GM21825 (cell line): ENCODE results near the gene CUL5.
"Not testable (repeated sequence)": the region's sequence is repeated elsewhere in the genome, so short reads cannot be mapped to it uniquely, and the experiment has no call there.

Source experiments
- ATAC-seq: cut with Tn5 transposase; IDR thresholded peaks from one replicate; pipeline ENCODE4 v1.9.1; 2021; ENCODE audit warnings: mild to moderate bottlenecking, moderate library complexity; ENCODE audit not compliant: unreplicated experiment

CUL5 gene

GRCh38 chr11:108019870-108020540 lies 11.3 kb downstream of the CUL5 start:
- ATAC-seq: no peak

DNA sequence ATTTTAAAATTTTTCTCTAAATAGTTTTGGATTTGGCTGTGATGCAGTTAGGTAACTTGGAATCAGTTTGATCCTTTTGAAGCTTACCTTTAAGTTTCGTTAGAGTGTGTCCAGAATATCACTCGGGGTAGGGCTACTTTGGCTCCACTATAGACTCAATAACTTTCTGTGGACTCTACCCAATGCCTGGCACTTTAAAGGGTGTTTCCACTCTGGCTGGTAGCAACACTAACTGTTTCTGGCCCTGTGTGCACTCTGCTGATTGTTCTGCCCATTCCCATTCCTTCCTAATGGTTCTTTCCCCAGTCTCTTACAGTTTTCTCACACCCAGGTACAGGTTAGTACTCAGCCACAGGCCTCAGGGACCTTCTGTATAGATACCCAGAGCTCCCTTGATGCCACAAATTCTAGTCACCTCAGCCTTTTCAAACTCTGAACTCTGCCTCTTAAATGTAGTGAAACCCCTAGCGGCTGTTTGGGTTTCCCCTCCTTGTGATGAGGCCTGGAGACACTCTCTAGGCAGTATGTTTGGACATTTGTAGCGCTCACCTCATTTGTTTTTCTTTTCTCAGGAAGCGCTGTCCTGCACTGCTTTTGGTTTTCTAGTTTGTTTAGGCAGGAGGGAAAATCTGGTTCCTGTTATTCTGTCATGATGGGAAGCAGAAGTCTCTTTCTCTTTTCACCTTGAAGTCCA lies 16.8 kb downstream of the CUL5 start:
- ATAC-seq: peak; percentile 94

- no peak for ATAC-seq
Measured at GRCh38 chr11:108027057-108027456, 18.4 kb downstream of the CUL5 start.

- not testable (repeated sequence) for ATAC-seq
Measured at GRCh38 chr11:108028822-108029441, 20.2 kb downstream of the CUL5 start.

DNA sequence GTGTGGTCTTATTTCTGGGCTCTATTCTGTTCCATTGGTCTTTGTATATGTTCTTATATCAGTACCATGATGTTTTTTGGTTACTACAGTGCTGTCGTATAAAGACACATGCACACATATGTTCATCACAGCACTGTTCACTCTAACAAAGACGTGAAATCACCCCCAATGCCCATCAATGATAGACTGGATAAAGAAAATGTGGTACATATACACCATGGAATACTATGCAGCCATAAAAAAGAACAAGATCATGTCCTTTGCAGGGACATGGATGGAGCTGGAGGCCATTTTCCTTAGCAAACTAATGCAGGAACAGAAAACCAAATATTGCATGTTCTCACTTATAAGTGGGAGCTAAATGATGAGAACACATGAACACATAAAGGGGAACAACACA lies 22.9 kb downstream of the CUL5 start:
- ATAC-seq: not testable (repeated sequence)

GRCh38 chr11:108032800-108033199 lies 24.1 kb downstream of the CUL5 start:
- ATAC-seq: no peak

DNA sequence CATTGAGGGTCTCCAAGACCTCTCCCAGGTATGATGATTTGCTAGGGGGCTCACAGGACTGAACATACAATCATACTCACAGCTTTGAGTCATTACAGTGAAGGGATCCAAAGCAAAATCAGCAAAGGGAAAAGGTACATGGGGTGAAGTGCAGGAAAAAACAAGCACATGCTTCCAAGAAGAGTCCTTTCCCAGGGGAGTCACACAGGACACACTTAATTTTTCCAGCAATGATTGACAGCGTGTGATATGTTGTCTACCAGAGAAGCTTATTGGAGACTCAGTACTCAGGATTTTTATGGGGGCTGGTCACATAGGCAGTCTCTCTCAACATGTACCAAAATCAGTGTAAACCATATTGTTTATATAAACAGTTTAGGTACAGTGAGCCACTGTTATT lies 25.3 kb downstream of the CUL5 start:
- no peak for ATAC-seq

DNA sequence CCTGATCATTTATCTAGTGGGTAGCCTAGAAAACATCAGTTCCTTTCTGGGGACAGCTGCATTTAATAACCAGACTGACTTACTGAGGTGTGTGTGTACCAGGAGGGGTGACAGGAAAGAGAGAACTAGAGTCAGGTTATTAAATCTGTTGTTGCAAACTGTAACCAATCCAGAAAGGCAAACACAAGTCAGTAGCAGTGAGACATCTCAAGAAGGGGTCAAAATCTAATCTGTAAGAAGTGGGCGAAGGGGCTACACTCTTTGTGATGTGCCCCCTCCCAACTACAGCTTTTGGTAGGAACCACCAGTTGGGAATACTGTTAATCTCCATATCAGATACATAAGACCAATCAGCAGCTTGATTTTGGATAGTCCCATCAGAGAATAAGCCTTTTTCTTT lies 26.3 kb downstream of the CUL5 start:
- ATAC-seq: no peak

GRCh38 chr11:108035690-108036089 lies 27.0 kb downstream of the CUL5 start:
- ATAC-seq: no peak

DNA sequence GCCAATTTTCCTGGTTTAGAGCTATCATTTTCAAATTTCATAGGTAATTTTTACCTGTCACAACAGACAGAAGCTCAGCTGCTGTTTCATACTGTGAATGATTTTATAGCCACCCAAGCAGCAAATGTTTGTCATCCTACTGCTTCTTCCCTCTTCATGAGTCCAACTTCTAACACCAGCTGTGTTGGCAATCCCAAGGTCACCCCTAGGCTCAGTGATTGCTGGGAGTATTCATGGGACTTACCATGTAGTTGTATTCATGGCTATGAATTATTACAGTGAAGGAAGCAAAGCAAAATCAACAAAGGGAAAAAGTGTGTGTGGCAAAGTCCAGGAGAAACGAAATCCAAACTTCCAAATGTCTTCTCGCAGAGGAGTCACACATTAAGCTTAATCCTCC lies 28.5 kb downstream of the CUL5 start:
- ATAC-seq: no peak

DNA sequence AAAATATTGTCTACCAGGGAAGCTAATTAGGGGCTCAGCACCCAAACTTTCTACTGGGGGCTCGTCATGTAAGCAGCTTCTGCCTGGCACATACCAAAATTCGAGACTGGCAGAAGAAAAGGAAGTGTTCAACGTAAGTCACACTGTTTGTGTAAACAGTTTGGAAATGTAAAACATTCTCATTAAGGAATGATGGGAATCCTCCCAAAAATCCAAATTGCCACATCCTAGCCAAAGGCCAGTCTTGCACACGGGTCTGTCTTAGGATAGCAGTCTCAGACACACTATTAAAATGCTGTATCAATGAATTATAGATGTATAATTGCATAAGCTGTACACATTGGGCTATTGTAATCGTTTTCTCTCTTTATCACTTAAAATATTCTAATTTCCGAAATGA lies 28.9 kb downstream of the CUL5 start:
- no peak for ATAC-seq

DNA sequence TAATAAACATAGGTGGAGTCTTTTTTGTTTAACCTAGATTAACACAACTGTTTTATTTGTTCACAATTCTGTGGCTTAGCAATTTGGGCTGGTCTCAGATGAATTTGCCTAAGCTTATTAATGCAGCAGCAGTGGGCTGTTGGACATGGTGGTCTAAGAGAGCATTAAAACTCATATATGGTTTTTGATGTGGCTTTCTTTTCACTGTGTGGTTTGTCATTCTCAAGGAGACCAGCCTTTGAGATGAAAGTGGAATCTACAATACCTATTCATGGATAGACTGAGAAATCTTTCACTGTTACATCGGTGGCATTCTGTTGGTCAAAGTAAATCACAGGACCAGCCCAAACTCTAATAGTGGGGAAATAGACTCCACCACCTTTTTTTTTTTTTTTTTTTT lies 39.6 kb downstream of the CUL5 start:
- ATAC-seq: no peak

- no peak for ATAC-seq
Measured at GRCh38 chr11:108062336-108062735, 53.6 kb downstream of the CUL5 start.

- ATAC-seq: no peak
Measured at GRCh38 chr11:108063410-108063809, 54.7 kb downstream of the CUL5 start.

DNA sequence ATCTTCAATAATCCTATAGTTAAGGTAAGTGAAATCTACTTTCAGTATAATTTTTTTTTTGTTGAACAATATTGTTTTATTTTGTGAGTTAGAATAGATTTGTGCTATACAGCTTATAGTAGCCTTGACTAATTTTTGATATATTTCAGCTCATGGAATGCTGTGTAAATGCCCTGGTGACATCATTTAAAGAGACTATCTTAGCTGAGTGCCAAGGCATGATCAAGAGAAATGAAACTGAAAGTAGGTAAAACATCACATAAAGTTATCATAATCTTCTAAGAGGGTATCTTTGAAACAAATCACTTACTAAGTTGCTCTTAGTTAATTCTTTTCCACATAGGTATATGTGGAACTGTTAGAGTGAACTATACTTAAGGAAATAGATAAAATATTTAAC lies 61.2 kb downstream of the CUL5 start:
- ATAC-seq: peak; percentile 70

GRCh38 chr11:108084811-108085210 lies 76.1 kb downstream of the CUL5 start:
- ATAC-seq: no peak

GRCh38 chr11:108085672-108086071 lies 77.0 kb downstream of the CUL5 start:
- no peak for ATAC-seq

GRCh38 chr11:108092134-108092533 lies 83.4 kb downstream of the CUL5 start:
- no peak for ATAC-seq

- no peak for ATAC-seq
Measured at GRCh38 chr11:108093128-108093904, 84.6 kb downstream of the CUL5 start.

DNA sequence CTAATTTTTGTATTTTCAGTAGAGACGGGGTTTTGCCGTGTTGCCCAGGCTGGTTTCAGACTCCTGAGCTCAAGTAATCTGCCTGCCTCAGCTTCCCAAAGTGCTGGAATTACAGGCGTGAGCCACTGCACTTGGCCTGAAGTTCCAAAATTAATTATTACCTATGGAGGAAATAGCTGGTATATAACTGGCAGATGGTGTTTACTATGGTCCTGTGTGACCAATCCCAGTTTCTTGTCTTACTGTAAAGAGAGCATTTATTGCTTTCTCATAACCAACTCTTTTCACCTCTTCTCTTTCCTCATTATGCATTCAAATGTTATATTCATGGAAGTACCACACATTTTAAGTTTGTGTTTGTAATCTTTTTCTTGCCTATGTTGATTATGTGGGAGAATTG lies 88.5 kb downstream of the CUL5 start:
- no peak for ATAC-seq

GRCh38 chr11:108101090-108101775 lies 92.5 kb downstream of the CUL5 start:
- no peak for ATAC-seq
